NCI-H82 (cell line): ENCODE results near the gene SLFN14.
A peak's percentile ranks its signal among the peaks of the same experiment; 100 is the strongest.
"Not testable (repeated sequence)": the region's sequence is repeated elsewhere in the genome, so short reads cannot be mapped to it uniquely, and the experiment has no call there.

Source experiments
- DNase-seq: peaks from one replicate; lab custom pipeline; 2025; lab: John Stamatoyannopoulos, UW

Gene SLFN14

DNA sequence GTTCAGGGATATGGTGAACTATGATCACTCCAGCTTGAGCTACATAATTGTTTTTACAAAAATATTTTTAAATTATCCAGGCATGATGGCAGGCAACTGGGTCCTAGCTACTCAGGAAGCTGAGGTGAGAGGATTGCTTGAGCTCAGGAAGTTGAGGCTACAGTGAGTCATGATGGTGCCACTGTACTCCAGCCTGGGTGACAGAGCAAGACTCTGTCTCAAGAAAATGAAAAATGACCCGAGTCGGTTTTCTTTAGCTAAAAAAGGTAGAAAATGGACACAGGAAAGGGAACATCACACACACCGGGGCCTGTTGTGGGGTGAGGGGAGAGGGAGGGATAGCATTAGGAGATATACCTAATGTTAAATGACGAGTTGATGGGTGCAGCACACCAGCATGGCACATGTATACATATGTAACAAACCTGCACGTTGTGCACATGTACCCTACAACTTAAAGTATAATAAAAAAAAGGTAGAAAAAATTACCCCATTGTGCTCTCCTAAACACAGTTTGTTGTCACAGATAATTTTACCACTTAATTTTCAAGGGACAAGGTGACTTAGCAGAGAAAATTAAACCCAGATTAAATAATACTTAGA is 38.9 kb downstream of the SLFN14 start:
- DNase-seq: not testable (repeated sequence)

DNA sequence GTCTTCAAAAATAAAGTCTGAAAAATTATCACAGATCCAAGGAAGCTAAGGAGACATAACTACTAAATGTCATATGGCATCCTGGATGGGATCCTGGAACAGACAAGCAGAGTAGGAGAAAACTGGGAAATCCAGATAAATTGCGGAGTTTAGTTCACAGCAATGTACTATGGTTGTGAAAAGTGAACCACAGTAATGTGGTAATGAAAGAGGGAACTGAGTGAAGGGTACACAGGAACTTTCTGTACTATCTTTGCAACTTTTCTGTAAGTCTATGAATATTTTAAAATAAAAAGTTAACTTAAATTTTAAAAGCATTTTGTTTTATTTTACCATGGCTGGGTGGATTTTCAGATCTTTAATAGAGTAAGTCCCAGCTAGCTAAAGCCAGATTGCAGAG is 39.5 kb downstream of the SLFN14 start:
- DNase-seq: no peak

DNA sequence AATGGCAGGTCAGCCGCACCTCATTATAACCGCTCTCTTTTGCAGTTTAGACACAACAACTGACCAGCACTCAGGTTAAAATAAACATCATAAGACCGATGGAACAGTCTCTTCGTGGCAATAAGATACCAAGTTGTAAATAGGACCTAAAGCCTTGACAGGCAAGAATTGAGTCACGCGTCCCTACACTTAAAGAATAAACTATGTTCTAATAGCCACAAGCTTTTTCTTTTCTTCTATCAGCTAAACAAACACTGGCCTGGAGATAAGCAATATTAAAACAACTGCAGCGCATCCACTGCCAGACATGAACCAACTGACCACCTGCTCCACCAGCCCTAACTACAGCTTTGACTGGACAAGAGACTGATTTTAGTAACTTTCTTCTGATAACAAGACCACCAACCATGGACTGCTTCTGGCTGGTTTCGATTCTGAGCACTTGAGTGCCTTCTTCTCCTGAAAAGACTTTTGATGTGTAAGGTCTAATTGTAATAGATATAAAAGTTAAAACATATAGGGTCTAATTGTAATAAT is 40.6 kb downstream of the SLFN14 start:
- DNase-seq: no peak

DNA sequence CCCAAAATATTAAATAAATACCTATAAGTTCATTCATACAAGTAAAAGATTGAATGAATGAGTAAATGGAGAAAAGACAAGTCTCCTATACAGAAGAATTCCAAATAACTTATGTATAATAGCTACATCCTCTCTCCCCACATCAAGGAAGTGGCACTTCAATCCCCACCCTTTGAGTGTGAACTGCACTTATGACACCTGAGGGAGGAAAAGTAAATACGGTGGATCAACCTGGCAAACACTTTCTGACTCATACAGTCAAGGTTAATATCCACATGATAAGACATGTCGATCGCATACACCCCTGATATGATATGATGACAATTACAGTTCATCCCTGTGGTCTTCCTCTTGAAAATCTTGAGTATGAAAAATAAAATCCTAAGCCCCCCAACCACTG is 41.2 kb downstream of the SLFN14 start:
- DNase-seq: no peak

DNA sequence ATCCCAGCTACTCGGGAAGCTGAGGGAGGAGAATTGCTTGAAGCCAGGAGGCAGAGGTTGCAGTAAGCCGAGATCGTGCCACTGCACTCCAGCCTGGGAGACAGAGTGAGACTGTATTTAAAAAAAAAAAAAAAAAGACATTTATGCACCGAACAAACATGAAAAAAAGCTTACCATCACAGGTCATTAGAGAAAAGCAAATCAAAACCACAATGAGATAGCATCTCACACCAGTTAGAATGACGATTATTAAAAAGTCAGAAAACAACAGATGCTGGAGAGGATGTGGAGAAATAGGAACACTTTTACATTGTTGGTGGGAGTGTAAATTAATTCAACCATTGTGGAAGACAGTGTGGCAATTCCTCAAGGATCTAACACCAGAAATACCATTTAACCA is 42.2 kb downstream of the SLFN14 start:
- not testable (repeated sequence) for DNase-seq

DNA sequence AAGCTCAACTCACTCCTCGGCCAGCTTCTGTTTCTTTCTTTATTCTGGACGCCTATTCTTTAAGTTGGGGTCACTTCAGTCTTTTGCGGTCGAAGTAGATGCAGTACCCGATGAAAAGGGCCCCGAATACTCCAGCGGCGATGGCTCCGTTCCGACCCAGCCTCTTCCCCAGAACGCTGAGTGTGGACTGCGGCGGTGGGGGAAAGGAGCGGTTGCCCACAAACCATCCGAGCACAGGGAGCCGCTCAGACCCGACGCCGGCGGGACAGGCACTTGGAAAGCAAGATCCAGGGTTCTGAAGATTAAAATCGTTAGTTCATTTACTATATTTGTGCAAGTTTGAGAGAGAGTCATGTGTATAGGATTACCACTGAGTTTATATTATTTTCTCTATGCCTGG is 45.6 kb downstream of the SLFN14 start:
- DNase-seq: no peak

DNA sequence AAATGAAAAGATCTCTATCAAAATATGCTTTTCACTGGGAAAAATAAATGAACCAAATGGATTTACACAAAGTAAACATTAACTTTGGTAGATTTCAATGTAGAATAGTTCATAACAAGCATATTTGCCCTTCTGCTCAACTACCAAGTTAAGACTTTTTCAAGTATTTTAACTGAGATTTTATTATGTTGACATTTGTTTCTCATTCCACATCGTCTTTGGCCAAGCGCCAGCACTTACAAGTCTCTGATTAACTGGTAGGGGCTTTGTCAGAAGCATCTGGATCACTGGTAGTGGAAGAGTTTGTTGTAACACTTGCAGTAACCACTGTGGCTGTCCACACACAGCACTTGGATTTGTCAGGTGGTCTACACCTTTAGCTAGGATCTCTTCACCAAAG is 46.1 kb downstream of the SLFN14 start:
- peak; percentile 10 for DNase-seq
